ENCODE results near the gene TARDBP.
"Not testable (repeated sequence)": the region's sequence is repeated elsewhere in the genome, so short reads cannot be mapped to it uniquely, and the experiment has no call there.

The TARDBP gene

GRCh38 chr1:11012260-11013159 lies at the start of gene TARDBP:
Gene TARDBP, plus strand, starts transcription at chr1:11012654. Its CDS starts 1,074 bp downstream, at chr1:11013728.
- peak; percentile 73 for DNase-seq

- no peak for DNase-seq
Measured at GRCh38 chr1:10965546-10966226, 46.8 kb upstream of the TARDBP start.

GRCh38 chr1:10967090-10967489 lies 45.4 kb upstream of the TARDBP start:
- no peak for DNase-seq

- DNase-seq = no peak
Measured at GRCh38 chr1:10968411-10968826, 44.0 kb upstream of the TARDBP start.

- DNase-seq = no peak
Measured at GRCh38 chr1:10969267-10969970, 43.0 kb upstream of the TARDBP start.

GRCh38 chr1:10969971-10970332 lies 42.5 kb upstream of the TARDBP start:
- DNase-seq = no peak

- DNase-seq = no peak
Measured at GRCh38 chr1:10973552-10973951, 38.9 kb upstream of the TARDBP start.

- no peak for DNase-seq
Measured at GRCh38 chr1:10973956-10974881, 38.2 kb upstream of the TARDBP start.

GRCh38 chr1:10975567-10976326 lies 36.7 kb upstream of the TARDBP start:
- no peak for DNase-seq

- no peak for DNase-seq
Measured at GRCh38 chr1:10978719-10979118, 33.7 kb upstream of the TARDBP start.

GRCh38 chr1:10979483-10979920 lies 33.0 kb upstream of the TARDBP start:
- no peak for DNase-seq

- DNase-seq = no peak
Measured at GRCh38 chr1:10980094-10980577, 32.3 kb upstream of the TARDBP start.

- DNase-seq = no peak
Measured at GRCh38 chr1:10980841-10981727, 31.4 kb upstream of the TARDBP start.

GRCh38 chr1:10986525-10986890 lies 25.9 kb upstream of the TARDBP start:
- DNase-seq = no peak

- no peak for DNase-seq
Measured at GRCh38 chr1:10987840-10988417, 24.5 kb upstream of the TARDBP start.

GRCh38 chr1:10989095-10989494 lies 23.4 kb upstream of the TARDBP start:
- DNase-seq = no peak

- DNase-seq = not testable (repeated sequence)
Measured at GRCh38 chr1:10989920-10990516, 22.4 kb upstream of the TARDBP start.

- DNase-seq = no peak
Measured at GRCh38 chr1:10990828-10991227, 21.6 kb upstream of the TARDBP start.

- DNase-seq = not testable (repeated sequence)
Measured at GRCh38 chr1:10992004-10992403, 20.4 kb upstream of the TARDBP start.

GRCh38 chr1:10992864-10993263 lies 19.6 kb upstream of the TARDBP start:
- DNase-seq = no peak

Data from NCI-H1694 (cell line).